Measurements from ENCODE around the gene FBXO41.

Gene FBXO41

GRCh38 chr2:73210696-73211095 is 73.6 kb downstream of the FBXO41 start:
- no peak for DNase-seq

- DNase-seq: no peak
Measured at GRCh38 chr2:73210019-73210418, 74.3 kb downstream of the FBXO41 start.

DNA sequence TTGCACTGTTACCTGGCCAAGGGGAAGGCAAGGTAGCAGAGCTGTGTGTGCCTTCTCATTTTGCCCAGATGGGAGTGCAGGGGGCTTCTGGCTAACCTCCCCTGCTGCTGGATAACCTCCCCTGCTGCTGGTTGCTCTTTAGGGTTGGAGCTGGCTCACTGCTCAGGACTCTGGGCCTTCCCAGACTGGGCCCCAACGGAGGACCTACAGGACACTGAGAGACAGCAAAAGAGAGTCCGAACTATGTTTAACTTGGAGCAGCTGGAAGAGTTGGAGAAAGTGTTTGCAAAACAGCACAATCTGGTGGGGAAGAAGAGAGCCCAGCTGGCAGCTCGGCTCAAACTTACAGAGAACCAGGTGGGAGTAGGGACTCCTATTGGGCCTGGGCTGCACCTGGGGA is 76.0 kb downstream of the FBXO41 start:
- DNase-seq: no peak

- no peak for DNase-seq
Measured at GRCh38 chr2:73205611-73206010, 78.7 kb downstream of the FBXO41 start.
